ENCODE measurements around the gene TNFSF18.
A peak's percentile ranks its signal among the peaks of the same experiment; 100 is the strongest.

TNFSF18 gene

DNA sequence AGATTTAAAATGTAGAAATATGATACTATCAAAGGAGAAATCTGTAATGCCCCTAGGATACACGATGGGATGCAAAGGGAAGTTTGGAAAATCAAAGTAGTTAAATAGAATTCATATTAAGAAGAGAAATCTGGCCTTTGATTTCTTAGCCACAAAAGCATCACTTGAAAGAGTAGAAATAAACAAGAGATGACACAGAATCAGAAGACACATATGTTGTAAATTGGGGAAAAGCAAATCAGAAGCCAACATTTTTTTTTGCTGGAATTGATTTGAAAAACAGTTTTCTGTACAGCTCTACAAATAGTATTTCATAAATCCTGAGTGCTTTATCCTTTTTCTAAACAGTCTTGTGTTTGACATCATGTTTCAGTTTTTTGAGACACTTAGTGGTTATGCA, 12.4 kb upstream of the TNFSF18 start:
- Histone ChIP-seq H3K9ac (ENCODE audit: low read length) (no peak overlapping the region), H3K27me3 (replicated peaks; ENCODE audit: control insufficient read depth, insufficient read depth, low read length) (no peaks in the 10 kb centered on the region), H3K4me1 (ENCODE audit: control insufficient read depth, insufficient read depth, low read length) (no peaks in the 10 kb centered on the region), H3K36me3 (ENCODE audit: control insufficient read depth, insufficient read depth, low read length, severe bottlenecking) (no peaks in the 10 kb centered on the region), H3K9me3 (ENCODE audit: control insufficient read depth, low read length) (no peaks in the 10 kb centered on the region), H3K4me3 (ENCODE audit: low read length) (no peak overlapping the region)
- DNase-seq (ENCODE audit: low read depth), result no peak

GRCh38 chr1:173062150-173062938, 11.6 kb upstream of the TNFSF18 start:
- Histone ChIP-seq H3K9ac (ENCODE audit: low read length) (no peak overlapping the region), H3K4me1 (ENCODE audit: control insufficient read depth, insufficient read depth, low read length) (no peaks in the 10 kb centered on the region), H3K9me3 (ENCODE audit: control insufficient read depth, low read length) (no peaks in the 10 kb centered on the region), H3K4me3 (ENCODE audit: low read length) (no peak overlapping the region), H3K36me3 (ENCODE audit: control insufficient read depth, insufficient read depth, low read length, severe bottlenecking) (no peaks in the 10 kb centered on the region), H3K27me3 (replicated peaks; ENCODE audit: control insufficient read depth, insufficient read depth, low read length) (no peaks in the 10 kb centered on the region)
- DNase-seq (ENCODE audit: low read depth), result peak; percentile 66

DNA sequence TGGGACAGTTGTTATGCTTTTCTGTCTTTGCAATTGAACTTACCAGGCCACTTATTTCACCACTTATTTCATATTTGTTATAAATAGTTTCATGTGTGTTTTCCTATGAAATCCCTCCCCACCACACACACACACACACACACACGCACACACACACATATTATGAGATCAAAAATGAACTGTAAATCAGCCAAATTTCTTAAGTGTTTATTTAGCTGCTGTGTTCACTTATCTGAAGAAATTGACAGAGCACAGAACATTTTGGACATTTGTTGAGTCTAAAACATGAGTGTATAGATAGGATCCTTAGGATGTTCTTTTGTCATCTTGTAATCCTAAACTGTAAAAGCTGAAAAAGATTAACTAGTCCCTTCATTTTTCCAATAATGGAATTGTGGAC, 7.8 kb upstream of the TNFSF18 start:
- no peaks in the 10 kb centered on the region for H3K36me3 ChIP-seq (ENCODE audit: control insufficient read depth, insufficient read depth, low read length, severe bottlenecking)
- H3K4me3 ChIP-seq (ENCODE audit: low read length), result no peak overlapping the region
- DNase-seq (ENCODE audit: low read depth), result no peak
- H3K4me1 ChIP-seq (ENCODE audit: control insufficient read depth, insufficient read depth, low read length), result no peaks in the 10 kb centered on the region
- no peak overlapping the region for H3K9ac ChIP-seq (ENCODE audit: low read length)
- H3K9me3 ChIP-seq (ENCODE audit: control insufficient read depth, low read length), result no peaks in the 10 kb centered on the region
- no peaks in the 10 kb centered on the region for H3K27me3 ChIP-seq (replicated peaks; ENCODE audit: control insufficient read depth, insufficient read depth, low read length)

- no peaks in the 10 kb centered on the region for H3K36me3 ChIP-seq (ENCODE audit: control insufficient read depth, insufficient read depth, low read length, severe bottlenecking)
- H3K27me3 ChIP-seq (replicated peaks; ENCODE audit: control insufficient read depth, insufficient read depth, low read length), result no peaks in the 10 kb centered on the region
- no peaks in the 10 kb centered on the region for H3K9me3 ChIP-seq (ENCODE audit: control insufficient read depth, low read length)
- no peak for DNase-seq (ENCODE audit: low read depth)
- H3K9ac ChIP-seq (ENCODE audit: low read length), result no peak overlapping the region
- no peaks in the 10 kb centered on the region for H3K4me1 ChIP-seq (ENCODE audit: control insufficient read depth, insufficient read depth, low read length)
- no peak overlapping the region for H3K4me3 ChIP-seq (ENCODE audit: low read length)
These were observed 7.2 kb upstream of the TNFSF18 start for GRCh38 chr1:173057984-173058383.

GRCh38 chr1:173056365-173056764, 5.6 kb upstream of the TNFSF18 start:
- DNase-seq (ENCODE audit: low read depth), result no peak
- H3K27me3 ChIP-seq (replicated peaks; ENCODE audit: control insufficient read depth, insufficient read depth, low read length), result no peaks in the 10 kb centered on the region
- H3K9me3 ChIP-seq (ENCODE audit: control insufficient read depth, low read length), result no peaks in the 10 kb centered on the region
- no peaks in the 10 kb centered on the region for H3K4me1 ChIP-seq (ENCODE audit: control insufficient read depth, insufficient read depth, low read length)
- no peaks in the 10 kb centered on the region for H3K36me3 ChIP-seq (ENCODE audit: control insufficient read depth, insufficient read depth, low read length, severe bottlenecking)
- H3K4me3 ChIP-seq (ENCODE audit: low read length), result no peak overlapping the region
- H3K9ac ChIP-seq (ENCODE audit: low read length), result no peak overlapping the region

- no peak overlapping the region for H3K9ac ChIP-seq (ENCODE audit: low read length)
- DNase-seq (ENCODE audit: low read depth), result no peak
- H3K36me3 ChIP-seq (ENCODE audit: control insufficient read depth, insufficient read depth, low read length, severe bottlenecking), result no peaks in the 10 kb centered on the region
These were observed 2.0 kb upstream of the TNFSF18 start for GRCh38 chr1:173052681-173053196.

DNA sequence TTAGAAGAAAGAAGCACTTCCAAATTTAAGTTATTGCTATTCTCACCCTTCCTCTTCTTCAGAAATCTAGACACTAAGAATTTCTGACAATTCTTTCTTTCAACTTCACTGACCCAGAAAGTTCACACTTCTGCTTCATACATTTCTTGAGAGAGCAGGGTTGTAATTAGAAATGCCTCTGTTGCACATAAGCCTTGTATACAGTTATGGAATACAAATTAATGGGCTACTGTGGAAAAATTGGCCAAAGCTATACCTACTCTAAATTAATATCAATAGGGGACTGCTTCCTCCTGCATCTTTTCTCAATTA, 1.5 kb downstream of the TNFSF18 start:
- H3K4me3 ChIP-seq (ENCODE audit: low read length), result no peak overlapping the region
- no peak for DNase-seq (ENCODE audit: low read depth)
- no peaks in the 10 kb centered on the region for H3K4me1 ChIP-seq (ENCODE audit: control insufficient read depth, insufficient read depth, low read length)
- no peaks in the 10 kb centered on the region for H3K27me3 ChIP-seq (replicated peaks; ENCODE audit: control insufficient read depth, insufficient read depth, low read length)
- H3K9me3 ChIP-seq (ENCODE audit: control insufficient read depth, low read length), result no peaks in the 10 kb centered on the region
- no peaks in the 10 kb centered on the region for H3K36me3 ChIP-seq (ENCODE audit: control insufficient read depth, insufficient read depth, low read length, severe bottlenecking)
- no peak overlapping the region for H3K9ac ChIP-seq (ENCODE audit: low read length)

More at GRCh38 chr1:173052681-173053196, 2.0 kb upstream of the TNFSF18 start:
- Histone ChIP-seq H3K4me3 (ENCODE audit: low read length) (no peak overlapping the region), H3K4me1 (ENCODE audit: control insufficient read depth, insufficient read depth, low read length) (no peaks in the 10 kb centered on the region), H3K27me3 (replicated peaks; ENCODE audit: control insufficient read depth, insufficient read depth, low read length) (no peaks in the 10 kb centered on the region), H3K9me3 (ENCODE audit: control insufficient read depth, low read length) (no peaks in the 10 kb centered on the region)

DNA sequence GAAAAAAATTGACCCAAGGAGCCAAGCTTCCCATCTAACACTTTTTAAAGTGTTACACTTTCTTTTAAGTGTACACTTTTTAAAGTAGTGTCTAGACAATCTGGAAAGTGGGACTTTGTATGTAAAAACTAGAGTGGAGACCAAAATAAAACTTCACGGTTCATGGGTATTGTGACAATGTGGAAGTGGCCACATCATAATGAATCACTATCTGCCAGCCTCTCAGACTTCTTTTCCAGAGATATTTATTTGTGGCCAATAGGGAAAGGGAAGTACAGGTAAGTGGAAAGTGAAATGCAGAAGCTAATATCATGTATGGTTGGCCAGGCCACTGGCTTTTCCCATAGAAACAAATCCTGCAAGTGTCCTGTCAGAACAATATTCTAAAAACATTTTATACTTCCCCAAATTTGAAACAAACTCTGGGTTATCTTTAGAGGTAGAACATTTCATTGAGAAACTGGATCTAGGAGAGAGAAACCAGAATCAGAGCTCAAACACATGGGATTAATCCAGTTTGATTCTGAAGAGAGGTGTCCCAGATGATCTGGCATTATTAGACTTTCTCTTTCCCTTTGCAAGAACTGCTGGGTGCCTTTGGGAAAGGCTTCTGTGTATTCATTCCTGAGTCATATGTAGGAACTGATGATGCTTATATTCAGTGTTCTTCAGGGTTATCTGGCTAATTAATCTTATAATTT, 2.0 kb downstream of the TNFSF18 start:
- Histone ChIP-seq H3K27me3 (replicated peaks; ENCODE audit: control insufficient read depth, insufficient read depth, low read length) (no peaks in the 10 kb centered on the region), H3K9ac (ENCODE audit: low read length) (no peak overlapping the region), H3K9me3 (ENCODE audit: control insufficient read depth, low read length) (no peaks in the 10 kb centered on the region), H3K4me3 (ENCODE audit: low read length) (no peak overlapping the region), H3K4me1 (ENCODE audit: control insufficient read depth, insufficient read depth, low read length) (no peaks in the 10 kb centered on the region), H3K36me3 (ENCODE audit: control insufficient read depth, insufficient read depth, low read length, severe bottlenecking) (no peaks in the 10 kb centered on the region)
- peak; percentile 19 for DNase-seq (ENCODE audit: low read depth)

- Histone ChIP-seq H3K27me3 (replicated peaks; ENCODE audit: control insufficient read depth, insufficient read depth, low read length) (no peaks in the 10 kb centered on the region), H3K4me1 (ENCODE audit: control insufficient read depth, insufficient read depth, low read length) (no peaks in the 10 kb centered on the region), H3K9ac (ENCODE audit: low read length) (no peak overlapping the region), H3K36me3 (ENCODE audit: control insufficient read depth, insufficient read depth, low read length, severe bottlenecking) (no peaks in the 10 kb centered on the region), H3K9me3 (ENCODE audit: control insufficient read depth, low read length) (no peaks in the 10 kb centered on the region), H3K4me3 (ENCODE audit: low read length) (no peak overlapping the region)
- DNase-seq (ENCODE audit: low read depth), result no peak
These were observed 6.1 kb downstream of the TNFSF18 start for GRCh38 chr1:173044656-173045055.

DNA sequence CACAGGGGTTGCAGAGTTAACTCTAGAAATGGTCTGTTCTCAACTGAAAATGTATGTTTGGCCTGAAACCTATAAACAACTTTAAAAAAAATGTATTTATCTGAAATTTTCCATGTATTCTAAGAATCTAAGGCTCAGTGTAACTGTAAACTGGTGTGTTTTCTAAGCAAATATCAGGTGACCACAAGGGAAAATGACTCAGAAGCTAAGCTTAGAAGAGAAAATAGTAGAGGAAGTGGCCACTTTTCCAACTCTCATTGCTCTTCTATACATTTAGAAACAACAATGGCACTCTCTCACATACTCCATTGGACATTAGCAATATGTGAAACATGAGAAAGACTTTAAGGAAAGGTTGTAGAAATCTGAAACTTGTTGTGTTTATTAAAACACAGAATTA, 7.5 kb downstream of the TNFSF18 start:
- Histone ChIP-seq H3K36me3 (ENCODE audit: control insufficient read depth, insufficient read depth, low read length, severe bottlenecking) (no peaks in the 10 kb centered on the region), H3K4me3 (ENCODE audit: low read length) (no peak overlapping the region), H3K9ac (ENCODE audit: low read length) (no peak overlapping the region), H3K9me3 (ENCODE audit: control insufficient read depth, low read length) (no peaks in the 10 kb centered on the region), H3K4me1 (ENCODE audit: control insufficient read depth, insufficient read depth, low read length) (no peaks in the 10 kb centered on the region), H3K27me3 (replicated peaks; ENCODE audit: control insufficient read depth, insufficient read depth, low read length) (no peaks in the 10 kb centered on the region)
- peak; percentile 58 for DNase-seq (ENCODE audit: low read depth)

- H3K4me3 ChIP-seq (ENCODE audit: low read length), result no peak overlapping the region
- no peaks in the 10 kb centered on the region for H3K36me3 ChIP-seq (ENCODE audit: control insufficient read depth, insufficient read depth, low read length, severe bottlenecking)
- H3K9ac ChIP-seq (ENCODE audit: low read length), result no peak overlapping the region
- no peaks in the 10 kb centered on the region for H3K27me3 ChIP-seq (replicated peaks; ENCODE audit: control insufficient read depth, insufficient read depth, low read length)
- no peak for DNase-seq (ENCODE audit: low read depth)
- no peaks in the 10 kb centered on the region for H3K9me3 ChIP-seq (ENCODE audit: control insufficient read depth, low read length)
- no peaks in the 10 kb centered on the region for H3K4me1 ChIP-seq (ENCODE audit: control insufficient read depth, insufficient read depth, low read length)
These were observed 7.9 kb downstream of the TNFSF18 start for GRCh38 chr1:173042806-173043205.

Measured in adipocyte (in vitro differentiated cells).